NCI-H524 (cell line): Measurements from ENCODE around the gene TJP1.
A peak's percentile ranks its signal among the peaks of the same experiment; 100 is the strongest.
"Not testable (repeated sequence)": the region's sequence is repeated elsewhere in the genome, so short reads cannot be mapped to it uniquely, and the experiment has no call there.

Experiments
- DNase-seq, 2 experiments: peaks; one replicate each; lab custom pipeline; 2025; lab: John Stamatoyannopoulos, UW

The TJP1 gene

DNA sequence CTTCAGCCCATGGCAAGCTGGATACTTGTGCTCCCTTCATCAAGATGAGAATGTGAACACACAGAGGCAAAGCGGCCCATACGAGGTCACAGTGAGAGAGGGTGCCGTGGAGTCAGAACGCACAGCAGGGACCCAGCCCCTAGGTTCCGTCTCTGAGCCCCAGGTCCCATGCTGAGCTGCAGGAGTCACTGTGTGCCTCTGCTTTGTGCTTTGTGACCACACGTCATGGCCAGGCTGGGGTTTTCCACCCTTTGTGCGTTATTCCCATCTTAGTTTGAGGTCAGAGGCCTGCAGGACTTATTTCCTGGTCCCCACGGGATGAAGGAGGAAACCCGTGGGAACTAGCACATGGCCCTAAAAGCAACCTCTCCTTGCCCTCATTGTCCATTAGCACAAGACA lies 140.3 kb downstream of the TJP1 start:
- DNase-seq: no peak

DNA sequence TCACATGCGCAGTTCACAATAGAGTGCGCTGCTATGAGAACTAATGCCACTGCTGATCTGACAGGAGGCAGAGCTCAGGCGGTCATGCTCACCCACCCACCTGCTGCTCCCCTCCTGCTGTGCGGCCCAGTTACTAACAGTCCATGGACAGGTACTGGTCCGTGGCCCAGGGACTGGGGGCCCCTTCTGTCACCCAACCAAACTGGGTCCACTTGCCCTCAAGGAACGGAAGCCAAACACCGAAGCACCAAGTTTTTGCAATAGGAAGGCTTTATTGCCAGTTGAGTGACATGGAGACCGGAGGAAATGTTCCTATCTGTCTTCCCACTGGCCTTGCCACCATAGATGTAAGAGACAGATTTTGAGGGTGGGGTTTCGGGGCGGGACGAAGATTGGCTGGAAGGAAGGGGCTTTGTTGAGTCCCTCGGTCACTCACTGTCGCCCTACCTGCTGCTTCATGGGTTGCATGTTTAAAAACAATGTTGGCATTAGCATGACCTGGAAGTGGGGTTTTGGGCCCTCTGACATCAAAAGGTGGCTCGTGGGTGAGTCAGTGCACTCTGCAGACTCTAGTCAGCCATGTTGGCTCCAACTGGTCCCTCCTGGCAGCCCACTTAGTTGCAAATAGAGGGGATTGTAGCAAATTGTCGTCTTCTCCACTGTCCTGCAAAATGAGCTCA lies 141.0 kb downstream of the TJP1 start:
- DNase-seq: no peak

DNA sequence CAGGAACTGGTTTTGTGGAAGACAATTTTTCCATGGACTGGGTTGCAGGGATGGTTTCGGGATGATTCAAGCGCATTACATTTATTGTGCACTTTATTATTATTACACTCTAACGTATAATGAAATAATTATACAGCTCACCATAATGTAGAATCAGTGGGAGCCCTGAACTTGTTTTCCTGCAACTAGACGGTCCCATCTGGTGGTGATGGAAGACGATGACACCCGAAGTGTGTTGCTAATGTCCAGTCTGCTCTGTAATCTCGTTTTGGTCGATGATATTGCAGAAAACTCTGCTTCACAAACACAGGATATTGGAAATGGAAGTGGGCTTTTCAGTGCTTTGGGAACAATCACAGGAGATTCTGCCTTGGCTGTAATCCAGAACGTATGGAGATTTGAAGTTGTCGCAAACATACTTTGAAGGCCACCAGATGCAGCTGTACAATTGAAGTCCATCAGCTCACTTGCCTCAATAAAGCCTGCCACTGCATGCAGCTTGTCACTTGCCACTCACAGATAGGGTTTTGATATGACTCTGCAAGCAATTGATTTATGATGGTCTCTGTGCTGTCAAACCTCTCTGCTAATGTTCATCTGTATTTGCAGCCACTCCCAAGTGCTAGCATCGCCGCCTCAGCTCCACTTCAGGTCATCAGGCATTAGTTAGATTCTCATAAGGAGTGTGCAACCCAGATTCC lies 141.7 kb downstream of the TJP1 start:
- DNase-seq: no peak

GRCh38 chr15:29678504-29679034 lies 143.7 kb downstream of the TJP1 start:
- DNase-seq: no peak

- no peak for DNase-seq
These were observed 144.3 kb downstream of the TJP1 start for GRCh38 chr15:29677871-29678461.

- DNase-seq: no peak
These were observed 144.8 kb downstream of the TJP1 start for GRCh38 chr15:29677455-29677854.

- DNase-seq: no peak
These were observed 145.3 kb downstream of the TJP1 start for GRCh38 chr15:29676961-29677402.

DNA sequence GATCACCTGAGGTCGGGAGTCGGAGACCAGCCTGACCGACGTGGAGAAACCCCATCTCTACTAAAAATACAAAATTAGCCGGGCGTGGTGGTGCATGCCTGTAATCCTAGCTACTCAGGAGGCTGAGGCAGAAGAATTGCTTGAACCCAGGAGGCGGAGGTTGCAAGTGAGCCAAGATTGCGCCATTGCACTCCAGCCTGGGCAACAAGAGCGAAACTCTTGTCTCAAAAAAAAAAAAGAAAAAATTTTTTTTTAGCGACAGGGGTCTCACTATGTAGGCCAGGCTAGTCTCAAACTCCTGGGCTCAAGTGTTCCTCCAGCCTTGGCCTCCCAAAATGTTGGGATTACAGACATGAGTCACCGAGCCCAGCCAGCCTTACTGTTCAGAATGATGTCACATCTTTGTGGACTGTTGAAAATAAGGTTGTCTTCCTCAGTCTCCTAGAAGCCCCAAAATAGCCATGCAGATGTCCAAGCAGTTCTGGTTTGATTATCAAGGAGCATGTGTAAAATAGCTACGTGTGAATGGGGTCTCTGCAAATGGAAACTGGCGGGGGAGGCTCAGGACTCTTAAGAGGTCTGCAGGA lies 145.8 kb downstream of the TJP1 start:
- DNase-seq: not testable (repeated sequence)

DNA sequence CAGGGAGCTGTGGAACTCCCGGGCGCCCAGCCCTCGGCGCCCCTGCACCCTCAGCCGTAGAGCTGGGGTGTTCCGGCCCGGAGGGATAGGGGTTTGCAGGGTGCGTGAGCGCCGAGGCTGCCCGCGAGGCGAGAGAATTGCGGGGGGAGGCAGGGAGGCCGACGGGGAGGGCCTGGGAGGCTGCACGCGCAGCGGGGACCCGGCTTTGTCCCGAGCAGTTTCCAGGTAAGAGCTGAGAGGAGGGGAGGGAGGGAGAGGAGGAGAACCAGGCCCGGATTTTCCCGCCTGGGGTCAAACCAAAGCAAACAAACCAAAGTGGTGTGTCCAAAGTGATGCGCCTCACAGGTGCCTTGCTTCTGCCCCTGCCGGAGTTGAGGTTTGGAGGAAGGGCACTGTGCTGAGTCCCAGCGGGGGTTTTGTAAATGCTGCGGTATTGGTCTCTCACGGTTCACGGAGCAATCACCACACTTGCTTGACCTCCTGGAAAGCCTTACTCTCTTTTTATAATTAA lies 146.4 kb downstream of the TJP1 start:
- DNase-seq: no peak

GRCh38 chr15:29674661-29675533 lies 147.4 kb downstream of the TJP1 start:
- DNase-seq: peak; percentile 56 to 67

- DNase-seq: no peak
These were observed 149.1 kb downstream of the TJP1 start for GRCh38 chr15:29672923-29673809.

GRCh38 chr15:29672446-29672845 lies 149.8 kb downstream of the TJP1 start:
- no peak for DNase-seq

- DNase-seq: not testable (repeated sequence)
These were observed 150.2 kb downstream of the TJP1 start for GRCh38 chr15:29672046-29672445.

GRCh38 chr15:29670998-29671981 lies 151.0 kb downstream of the TJP1 start:
- DNase-seq: no peak

- DNase-seq: no peak
These were observed 152.0 kb downstream of the TJP1 start for GRCh38 chr15:29670266-29670665.

- DNase-seq: no peak
These were observed 152.4 kb downstream of the TJP1 start for GRCh38 chr15:29669823-29670222.

DNA sequence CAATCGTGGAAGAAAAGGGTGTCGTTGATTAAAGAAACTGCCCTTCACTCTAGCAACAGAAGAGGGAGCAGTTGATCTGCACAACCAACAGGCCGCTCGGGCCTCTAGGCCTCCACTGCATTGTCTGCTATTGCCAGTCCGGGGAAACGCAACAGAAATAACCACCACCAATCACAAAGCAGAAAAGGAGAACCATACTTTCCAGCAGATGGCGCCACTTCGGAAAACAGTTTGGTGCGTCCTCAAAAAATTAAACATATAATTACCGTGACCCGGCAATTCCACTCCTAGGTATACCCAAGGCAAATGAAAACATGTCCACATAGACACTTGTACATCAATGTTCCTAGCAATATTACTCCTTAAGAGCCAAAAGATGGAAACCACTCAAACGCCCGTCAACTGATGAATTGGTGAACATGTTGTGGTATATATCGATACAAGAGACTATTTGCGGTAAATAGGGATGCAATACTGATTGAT lies 154.1 kb downstream of the TJP1 start:
- peak; percentile 92 to 96 for DNase-seq

- no peak for DNase-seq
These were observed 156.0 kb downstream of the TJP1 start for GRCh38 chr15:29666241-29666640.

DNA sequence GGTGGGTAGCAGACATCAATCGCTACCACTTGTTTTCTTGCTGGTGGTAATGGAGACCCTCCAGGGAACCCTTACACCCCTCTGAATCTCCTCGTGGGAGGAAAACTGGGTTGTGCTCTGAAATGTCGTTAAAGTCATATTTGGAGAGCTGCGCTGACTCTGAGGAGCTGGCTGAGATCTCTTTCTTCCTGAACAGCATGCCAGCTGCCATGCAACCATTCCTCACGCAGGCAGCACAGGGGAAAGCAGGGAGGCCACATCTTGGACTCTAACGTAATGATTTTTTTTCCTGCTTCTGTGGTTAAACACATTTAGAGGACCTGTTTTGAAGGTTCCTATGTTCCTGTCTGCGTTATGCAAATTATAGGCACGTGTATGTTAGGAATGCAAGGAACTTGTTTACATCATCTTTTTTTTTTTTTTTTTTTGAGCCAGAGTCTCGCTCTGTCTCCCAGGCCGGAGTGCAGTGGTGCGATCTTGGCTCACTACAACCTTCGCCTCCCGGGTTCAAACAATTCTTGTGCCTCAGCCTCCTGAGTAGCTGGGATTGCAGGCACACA lies 156.7 kb downstream of the TJP1 start:
- DNase-seq: no peak
